Endothelial cell (in vitro differentiated cells): Measurements from ENCODE around the gene ADAMTS4. TPM values are rescaled to one million over a fixed set of nuclear protein-coding genes. Genes with fewer than 3 reads are reported as not detected.

Experiments used
- DNase-seq: peaks from one replicate; pipeline ENCODE4 v3.0.0; 2021; ENCODE audit warnings: low spot score
- H3K27ac Mint-ChIP-seq: one replicate; pipeline ENCODE4 v1.8.0; 2021; ENCODE audit warnings: mixed read lengths, inconsistent platforms; ENCODE audit not compliant: unreplicated experiment
- H3K27me3 Mint-ChIP-seq: one replicate; pipeline ENCODE4 v1.8.0; 2021; ENCODE audit warnings: mild to moderate bottlenecking, moderate library complexity, mixed read lengths, inconsistent platforms; ENCODE audit not compliant: unreplicated experiment
- H3K36me3 Mint-ChIP-seq: one replicate; pipeline ENCODE4 v1.8.0; 2021; ENCODE audit warnings: mild to moderate bottlenecking, low read depth, mixed read lengths, inconsistent platforms; ENCODE audit not compliant: unreplicated experiment
- H3K4me1 Mint-ChIP-seq: one replicate; pipeline ENCODE4 v1.8.0; 2021; ENCODE audit warnings: mild to moderate bottlenecking, mixed read lengths, inconsistent platforms; ENCODE audit not compliant: unreplicated experiment
- H3K4me3 Mint-ChIP-seq: one replicate; pipeline ENCODE4 v1.8.0; 2021; ENCODE audit warnings: mild to moderate bottlenecking, mixed read lengths, inconsistent platforms; ENCODE audit not compliant: unreplicated experiment
- H3K9me3 Mint-ChIP-seq: one replicate; pipeline ENCODE4 v1.8.0; 2021; ENCODE audit warnings: mixed read lengths, inconsistent platforms; ENCODE audit not compliant: unreplicated experiment
- CTCF ChIP-seq: fragments of 200-600 bp; sonication (generic); IDR thresholded peaks from one replicate; pipeline ENCODE4 v1.5.0; 2021; ENCODE audit warnings: antibody characterized with exemption; ENCODE audit not compliant: unreplicated experiment
- total RNA-seq: library from RNA; stranded (reverse); fragmentation: NEBNext Ultra II Directional; extraction: Animal tissue kit (Norgen Biotek cat#: 25700); gene quantifications from one replicate; pipeline ENCODE4 v1.2.1, GENCODE V29; 2021; ENCODE audit not compliant: unreplicated experiment

ADAMTS4 gene
- total RNA-seq, 1 donor from 2014 or later = 56.8 TPM

GRCh38 chr1:161198194-161198896, 509 bp downstream of the ADAMTS4 start:
- Mint-ChIP-seq H3K27ac (peak overlapping the region; percentile 98), H3K27me3 (peaks cover 13% of the 10 kb centered on the region), H3K4me3 (peak overlapping the region; percentile 92), H3K4me1 (peaks cover 77% of the 10 kb centered on the region), H3K9me3 (no peaks in the 10 kb centered on the region), H3K36me3 (peaks cover 9% of the 10 kb centered on the region)
- no peak for TF ChIP-seq CTCF
- DNase-seq = peak; percentile 56

DNA sequence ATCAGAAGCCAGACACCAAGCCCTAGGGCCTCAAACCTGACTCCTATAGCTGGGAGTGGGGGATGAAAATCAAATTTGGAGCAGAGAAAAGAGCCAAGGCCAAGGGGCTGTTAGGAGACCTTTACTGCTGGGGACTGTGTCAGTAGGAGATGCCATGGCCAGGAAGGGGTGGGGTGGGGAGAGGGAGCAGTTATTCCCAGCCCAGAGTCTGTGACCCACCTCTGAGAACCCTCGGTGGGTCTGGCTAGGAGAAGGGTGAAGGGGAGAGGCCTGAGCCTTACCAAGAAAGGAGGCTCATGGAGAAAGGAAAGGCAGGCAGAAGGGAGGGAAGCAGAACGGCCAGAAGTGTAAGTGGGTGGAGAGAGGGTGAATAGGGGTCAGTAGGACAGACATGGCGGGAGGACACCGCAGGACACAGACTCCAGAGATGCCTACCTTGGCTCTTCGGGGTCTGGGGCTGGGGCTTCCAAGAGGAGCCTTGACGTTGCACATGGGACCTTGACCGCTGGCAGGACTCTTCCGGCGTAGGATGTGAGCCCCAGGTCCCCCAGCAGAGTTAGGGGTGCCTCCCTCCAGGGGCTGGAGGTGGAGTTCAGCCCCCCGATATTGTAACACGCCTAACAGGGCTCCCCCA, 1.2 kb downstream of the ADAMTS4 start:
- H3K4me1 Mint-ChIP-seq = peaks cover 80% of the 10 kb centered on the region
- peak overlapping the region; percentile 90 for H3K4me3 Mint-ChIP-seq
- no peaks in the 10 kb centered on the region for H3K9me3 Mint-ChIP-seq
- peaks cover 14% of the 10 kb centered on the region for H3K36me3 Mint-ChIP-seq
- no peak for DNase-seq
- no peak for TF ChIP-seq CTCF
- peak overlapping the region; percentile 78 for H3K27ac Mint-ChIP-seq
- H3K27me3 Mint-ChIP-seq = peaks cover 13% of the 10 kb centered on the region

GRCh38 chr1:161196521-161197451, 2.1 kb downstream of the ADAMTS4 start:
- Mint-ChIP-seq H3K4me3 (peak overlapping the region; percentile 90), H3K9me3 (no peaks in the 10 kb centered on the region), H3K4me1 (peaks cover 85% of the 10 kb centered on the region), H3K36me3 (peaks cover 23% of the 10 kb centered on the region), H3K27me3 (peaks cover 15% of the 10 kb centered on the region), H3K27ac (no peak overlapping the region)
- TF ChIP-seq CTCF = no peak
- no peak for DNase-seq

GRCh38 chr1:161196111-161196510, 2.7 kb downstream of the ADAMTS4 start:
- H3K27me3 Mint-ChIP-seq = peaks cover 12% of the 10 kb centered on the region
- H3K4me1 Mint-ChIP-seq = peaks cover 83% of the 10 kb centered on the region
- peak overlapping the region; percentile 24 for H3K27ac Mint-ChIP-seq
- H3K36me3 Mint-ChIP-seq = peaks cover 25% of the 10 kb centered on the region
- H3K9me3 Mint-ChIP-seq = no peaks in the 10 kb centered on the region
- TF ChIP-seq CTCF = no peak
- H3K4me3 Mint-ChIP-seq = peak overlapping the region; percentile 85
- DNase-seq = no peak
